Kidney (tissue), 14 donors: ENCODE data around the gene PSTK. TPM values are rescaled to one million over a fixed set of nuclear protein-coding genes. Genes with fewer than 3 reads are reported as not detected.
A peak's percentile ranks its signal among the peaks of the same experiment; 100 is the strongest.

Experiments
- DNase-seq, 5 donors: peaks; one replicate each; pipeline ENCODE4 v3.0.0-alpha.2; 2013 to 2020
- FAIRE-seq: peaks from 2 replicates; lab custom pipeline; 2012; peaks lifted over from hg19 to GRCh38; lab: Jason Lieb, UNC
- H3K27ac ChIP-seq, 2 donors: one replicate each; pipeline ENCODE4 v1.7.0; 2013; ENCODE audit warnings: low read depth in 2 of 2, low read length in 2 of 2, inconsistent platforms in 1 of 2
- H3K27me3 ChIP-seq: one replicate; pipeline ENCODE4 v1.7.1; 2013; ENCODE audit warnings: low read length, inconsistent platforms; ENCODE audit not compliant: control insufficient read depth, insufficient read depth
- H3K36me3 ChIP-seq, 3 donors: one replicate each; pipeline versions ENCODE4 v1.7.0 to v1.7.1; 2013; ENCODE audit warnings: low read length in 3 of 3, control low read depth in 1 of 3, inconsistent platforms in 1 of 3; ENCODE audit not compliant: insufficient read depth in 3 of 3, control insufficient read depth in 2 of 3
- H3K4me1 ChIP-seq, 3 donors: one replicate each; pipeline versions ENCODE4 v1.7.0 to v1.7.1; 2013; ENCODE audit warnings: low read length in 3 of 3, inconsistent platforms in 1 of 3, low read depth in 1 of 3; ENCODE audit not compliant: control insufficient read depth in 2 of 3, insufficient read depth in 2 of 3
- H3K4me3 ChIP-seq, 3 donors: one replicate each; pipeline versions ENCODE4 v1.7.0 to v1.8.1; 2013; ENCODE audit warnings: low read length in 3 of 3, control low read depth in 1 of 3, inconsistent platforms in 1 of 3
- H3K9ac ChIP-seq, 3 donors: one replicate each; pipeline versions ENCODE4 v1.7.0 to v1.7.1; 2013; ENCODE audit warnings: low read length in 3 of 3, control low read depth in 1 of 3, inconsistent platforms in 1 of 3
- H3K9me3 ChIP-seq, 3 donors: one replicate each; pipeline versions ENCODE4 v1.7.0 to v1.7.1; 2013; ENCODE audit warnings: low read length in 3 of 3, control low read depth in 1 of 3, inconsistent platforms in 1 of 3; ENCODE audit not compliant: control insufficient read depth in 2 of 3, insufficient read depth in 1 of 3
- intact Hi-C: fragments of 100-400 bp; cut with DNase I; formaldehyde crosslinking; loops from one replicate; pipeline ENCODE4 v1.11.1; 2022
- polyA plus RNA-seq: library from polyadenylated mRNA; stranded (reverse); fragments of 350-450 nt; fragmentation: Illumina TruSeq; extraction: RNeasy Lipid Tissue Mini Kit (QIAGEN cat#74804); gene quantifications from one replicate; pipeline ENCODE4 v1.2.3, GENCODE V29; 2014; ENCODE audit warnings: low read depth, low replicate concordance; ENCODE audit not compliant: insufficient read depth
- total RNA-seq: library from RNA; stranded (reverse); fragmentation: NEBNext Ultra II Directional; extraction: Animal tissue kit (Norgen Biotek cat#: 25700); gene quantifications from one replicate; pipeline ENCODE4 v1.2.1, GENCODE V29; 2021
- TF ChIP-seq, protein P1 (sequence below): IDR thresholded peaks from 3 replicates; pipeline ENCODE4 v1.5.1; 2012; ENCODE audit warnings: mild to moderate bottlenecking, moderate library complexity, borderline replicate concordance; ENCODE audit not compliant: insufficient read depth; ENCODE audit errors: extremely low read depth
- donor health status: control.
- donor health status: control.
- donor health status: control.
- donor health status: control.
- donor health status: control.
- donor health status: DM: yes; HTN: yes; CAD: no.
- donor health status: Normal renal cell carcinoma (clear cell type).

PSTK gene
- total and polyA plus RNA-seq, 2 donors from 2014 or later = 4.3 to 4.7 TPM

- Histone ChIP-seq H3K27ac (no peak overlapping the region), H3K36me3 (peaks cover 6 to 21% (median 13%) of the 10 kb centered on the region in 3 donors), H3K9ac (no peak overlapping the region), H3K9me3 (no peaks in the 10 kb centered on the region), H3K4me3 (no peak overlapping the region), H3K4me1 (peaks cover 0 to 9% (median 0%) of the 10 kb centered on the region in 3 donors), H3K27me3 (no peaks in the 10 kb centered on the region)
- FAIRE-seq = no peak
- DNase-seq = peak in 1 of 5 donors; percentile 4
- intact Hi-C loops = no loop called here
- TF ChIP-seq, protein P1, sequence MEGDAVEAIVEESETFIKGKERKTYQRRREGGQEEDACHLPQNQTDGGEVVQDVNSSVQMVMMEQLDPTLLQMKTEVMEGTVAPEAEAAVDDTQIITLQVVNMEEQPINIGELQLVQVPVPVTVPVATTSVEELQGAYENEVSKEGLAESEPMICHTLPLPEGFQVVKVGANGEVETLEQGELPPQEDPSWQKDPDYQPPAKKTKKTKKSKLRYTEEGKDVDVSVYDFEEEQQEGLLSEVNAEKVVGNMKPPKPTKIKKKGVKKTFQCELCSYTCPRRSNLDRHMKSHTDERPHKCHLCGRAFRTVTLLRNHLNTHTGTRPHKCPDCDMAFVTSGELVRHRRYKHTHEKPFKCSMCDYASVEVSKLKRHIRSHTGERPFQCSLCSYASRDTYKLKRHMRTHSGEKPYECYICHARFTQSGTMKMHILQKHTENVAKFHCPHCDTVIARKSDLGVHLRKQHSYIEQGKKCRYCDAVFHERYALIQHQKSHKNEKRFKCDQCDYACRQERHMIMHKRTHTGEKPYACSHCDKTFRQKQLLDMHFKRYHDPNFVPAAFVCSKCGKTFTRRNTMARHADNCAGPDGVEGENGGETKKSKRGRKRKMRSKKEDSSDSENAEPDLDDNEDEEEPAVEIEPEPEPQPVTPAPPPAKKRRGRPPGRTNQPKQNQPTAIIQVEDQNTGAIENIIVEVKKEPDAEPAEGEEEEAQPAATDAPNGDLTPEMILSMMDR = no peak
Observed at GRCh38 chr10:122997864-122998263, 17.7 kb downstream of the PSTK start.

- intact Hi-C loops = no loop called here
- H3K4me1 ChIP-seq = peaks cover 0 to 9% (median 0%) of the 10 kb centered on the region in 3 donors
- H3K4me3 ChIP-seq = no peak overlapping the region
- no peak overlapping the region for H3K27ac ChIP-seq
- no peaks in the 10 kb centered on the region for H3K9me3 ChIP-seq
- no peaks in the 10 kb centered on the region for H3K27me3 ChIP-seq
- no peak overlapping the region for H3K9ac ChIP-seq
- DNase-seq (no peak), FAIRE-seq (no peak)
- peaks cover 6 to 21% (median 13%) of the 10 kb centered on the region in 3 donors for H3K36me3 ChIP-seq
- TF ChIP-seq, protein P1 = no peak
Observed at GRCh38 chr10:122998360-122998917, 18.2 kb downstream of the PSTK start.

DNA sequence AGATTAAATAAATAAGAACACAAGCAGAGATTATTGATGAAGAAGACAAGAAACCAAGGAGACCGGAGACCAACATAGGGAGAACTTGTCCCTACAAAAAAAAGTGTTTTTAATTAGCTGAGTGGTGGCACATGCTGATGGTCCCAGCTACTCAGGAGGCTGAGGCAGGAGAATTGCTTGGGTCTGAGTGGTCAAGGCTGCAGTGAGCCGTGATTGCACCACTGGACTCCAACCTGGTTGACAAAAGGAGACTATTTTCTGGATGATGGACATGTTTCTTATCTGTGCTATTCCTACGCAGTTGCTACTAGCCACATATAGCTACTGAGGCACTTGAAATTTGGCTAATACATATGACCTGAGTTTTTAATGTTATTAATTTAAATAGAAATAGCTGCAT, 18.7 kb downstream of the PSTK start:
- H3K4me1 ChIP-seq = peaks cover 0 to 9% (median 0%) of the 10 kb centered on the region in 3 donors
- TF ChIP-seq, protein P1 = no peak
- no peak overlapping the region for H3K27ac ChIP-seq
- H3K27me3 ChIP-seq = no peaks in the 10 kb centered on the region
- H3K9me3 ChIP-seq = no peaks in the 10 kb centered on the region
- intact Hi-C loops = no loop called here
- FAIRE-seq (no peak), DNase-seq (no peak)
- H3K4me3 ChIP-seq = no peak overlapping the region
- no peak overlapping the region for H3K9ac ChIP-seq
- H3K36me3 ChIP-seq = peaks cover 6 to 18% (median 13%) of the 10 kb centered on the region in 3 donors
